ENCODE measurements around the gene AP2A2.
A peak's percentile ranks its signal among the peaks of the same experiment; 100 is the strongest.

Gene AP2A2

DNA sequence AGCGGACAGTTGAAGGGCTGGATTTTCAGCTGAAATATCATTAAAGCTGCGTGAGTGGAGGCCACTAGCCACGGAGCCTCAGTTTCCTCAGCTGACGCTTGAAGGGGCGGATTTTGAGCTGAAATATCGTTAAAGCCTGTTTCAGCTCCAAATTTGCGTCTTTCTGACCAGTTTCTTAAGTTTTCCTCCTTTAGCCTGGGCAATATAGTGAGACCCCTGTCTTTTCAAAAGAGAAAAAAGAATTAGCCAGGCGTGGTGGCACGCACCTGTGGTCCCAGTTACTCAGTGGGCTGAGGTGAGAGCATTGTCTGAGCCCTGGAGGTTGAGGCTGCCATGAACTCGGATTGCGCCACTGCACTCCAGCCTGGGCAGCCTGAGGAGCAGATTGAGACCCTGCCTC lies 3.7 kb downstream of the AP2A2 start:
- no peak overlapping the region for H3K27ac ChIP-seq (ENCODE audit: low read length)
- H3K27me3 ChIP-seq (ENCODE audit: insufficient read depth, low read length), result peaks cover 9% of the 10 kb centered on the region; the same call in 1 of the 2 replicates
- H3K4me3 ChIP-seq (ENCODE audit: low read length), result no peak overlapping the region
- peaks cover 15% of the 10 kb centered on the region for H3K4me1 ChIP-seq (ENCODE audit: insufficient read depth, low read length)
- no peaks in the 10 kb centered on the region for H3K9me3 ChIP-seq (ENCODE audit: insufficient read depth, low read depth, low read length)
- no peak overlapping the region for H3K9ac ChIP-seq (ENCODE audit: low read depth, low read length)
- H3K36me3 ChIP-seq (ENCODE audit: insufficient read depth, low read depth, low read length), result peaks cover 25% of the 10 kb centered on the region

DNA sequence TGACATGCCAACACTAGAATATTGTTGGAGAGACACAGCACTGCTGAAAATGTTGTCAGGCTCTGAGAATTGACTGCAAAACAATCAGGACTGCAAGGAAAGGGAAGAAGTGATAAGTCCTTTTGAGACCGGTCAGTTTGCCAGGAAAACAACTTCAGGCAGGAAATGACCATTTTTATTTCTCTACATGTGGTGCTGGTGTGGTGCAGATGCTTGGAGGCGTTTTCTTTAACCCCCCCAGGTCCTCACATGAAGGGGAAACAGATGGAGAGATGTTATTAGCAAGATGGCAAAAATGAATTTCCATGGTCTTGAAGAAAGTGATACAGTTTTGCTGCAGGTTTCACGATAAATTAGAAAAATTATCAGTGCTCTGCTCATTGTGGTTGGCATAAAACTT lies 5.7 kb downstream of the AP2A2 start:
- peaks cover 25% of the 10 kb centered on the region for H3K36me3 ChIP-seq (ENCODE audit: insufficient read depth, low read depth, low read length)
- H3K9ac ChIP-seq (ENCODE audit: low read depth, low read length), result no peak overlapping the region
- peaks cover 15% of the 10 kb centered on the region for H3K4me1 ChIP-seq (ENCODE audit: insufficient read depth, low read length)
- peaks cover 9% of the 10 kb centered on the region; the same call in 1 of the 2 replicates for H3K27me3 ChIP-seq (ENCODE audit: insufficient read depth, low read length)
- no peak overlapping the region for H3K4me3 ChIP-seq (ENCODE audit: low read length)
- no peak overlapping the region for H3K27ac ChIP-seq (ENCODE audit: low read length)
- H3K9me3 ChIP-seq (ENCODE audit: insufficient read depth, low read depth, low read length), result no peaks in the 10 kb centered on the region

DNA sequence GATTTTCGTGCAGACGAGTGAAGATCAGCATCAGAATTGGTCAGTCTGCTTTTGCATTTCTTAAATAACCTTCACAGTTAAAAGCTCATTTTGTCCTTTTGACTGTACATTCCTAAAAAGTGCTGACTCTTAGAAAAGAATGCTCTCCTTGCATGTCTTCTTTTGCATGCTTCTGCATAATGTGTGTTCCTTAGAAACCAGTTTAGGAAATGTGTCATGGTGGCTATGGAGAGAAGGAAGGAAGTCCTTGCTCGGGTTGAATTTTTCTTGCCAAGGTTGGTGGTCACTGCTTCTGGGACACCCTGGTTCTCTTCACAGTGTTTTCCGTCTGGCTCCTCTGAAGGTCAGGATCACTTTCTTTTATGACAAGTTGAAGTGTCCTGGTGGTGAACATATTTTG lies 6.8 kb downstream of the AP2A2 start:
- H3K27ac ChIP-seq (ENCODE audit: low read length), result no peak overlapping the region
- no peaks in the 10 kb centered on the region for H3K9me3 ChIP-seq (ENCODE audit: insufficient read depth, low read depth, low read length)
- H3K4me3 ChIP-seq (ENCODE audit: low read length), result no peak overlapping the region
- H3K27me3 ChIP-seq (ENCODE audit: insufficient read depth, low read length), result peaks cover 9% of the 10 kb centered on the region; the same call in 1 of the 2 replicates
- H3K4me1 ChIP-seq (ENCODE audit: insufficient read depth, low read length), result peaks cover 18% of the 10 kb centered on the region
- H3K36me3 ChIP-seq (ENCODE audit: insufficient read depth, low read depth, low read length), result peaks cover 21% of the 10 kb centered on the region
- H3K9ac ChIP-seq (ENCODE audit: low read depth, low read length), result no peak overlapping the region

DNA sequence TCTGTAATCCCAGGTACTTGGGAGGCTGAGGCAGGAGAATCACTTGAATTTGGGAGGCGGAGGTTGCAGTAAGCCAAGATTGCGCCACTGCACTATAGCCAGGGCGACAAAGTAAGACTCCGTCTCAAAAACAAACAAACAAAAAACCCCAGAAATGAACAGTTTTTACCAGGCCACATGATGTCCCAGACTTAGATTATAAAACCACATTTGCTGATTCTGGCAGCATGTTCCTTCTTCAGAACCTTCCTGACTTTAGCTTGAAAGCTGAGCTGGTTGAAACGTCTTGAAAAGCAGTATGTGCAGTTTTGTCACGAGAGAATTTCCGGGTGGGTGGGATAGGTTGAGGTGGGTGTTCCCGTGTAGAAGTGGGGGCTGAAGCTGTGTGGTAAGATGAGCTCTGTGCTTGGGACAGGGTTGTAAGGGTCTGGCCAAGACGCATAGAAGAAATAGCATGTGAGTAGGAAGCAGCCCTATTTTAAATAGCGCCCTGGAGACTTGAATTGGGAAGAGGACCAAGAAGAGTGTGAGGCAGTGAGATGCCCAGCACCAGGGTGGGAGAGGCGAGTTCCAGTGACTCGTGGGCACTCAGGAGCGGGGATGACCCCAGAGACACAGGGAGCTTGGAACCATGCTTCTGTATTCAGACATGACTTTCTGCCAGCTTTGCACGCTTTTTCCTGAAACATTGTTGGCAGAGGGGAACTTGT lies 7.6 kb downstream of the AP2A2 start:
- Histone ChIP-seq H3K27ac (ENCODE audit: low read length) (no peak overlapping the region), H3K9ac (ENCODE audit: low read depth, low read length) (no peak overlapping the region; the same call in 1 of the 2 replicates)

DNA sequence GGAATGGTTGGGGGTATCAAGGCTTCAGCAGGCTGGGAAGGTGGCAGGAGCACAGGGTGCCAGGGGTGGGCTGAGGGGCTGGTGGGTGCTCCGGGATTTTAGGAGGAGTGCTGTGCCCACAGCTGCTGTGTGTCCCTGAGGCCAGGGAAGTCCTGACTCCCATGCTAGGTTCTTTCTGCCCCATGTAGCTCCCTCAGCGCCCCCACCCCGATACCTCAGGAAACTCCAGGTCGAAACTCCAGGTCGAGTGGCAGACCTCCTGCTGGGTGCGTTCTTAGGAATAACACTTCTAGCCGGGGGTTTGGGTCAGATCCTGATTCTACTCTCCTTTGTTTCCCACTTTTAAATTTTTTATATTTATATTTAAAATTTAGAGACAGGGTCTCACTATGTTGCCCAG lies 8.3 kb downstream of the AP2A2 start:
- H3K9ac ChIP-seq (ENCODE audit: low read depth, low read length), result no peak overlapping the region; the same call in 1 of the 2 replicates

More for the DNA sequence above, 7.6 kb downstream of the AP2A2 start:
- H3K4me1 ChIP-seq (ENCODE audit: insufficient read depth, low read length), result peaks cover 26% of the 10 kb centered on the region
- no peaks in the 10 kb centered on the region for H3K9me3 ChIP-seq (ENCODE audit: insufficient read depth, low read depth, low read length)
- peaks cover 9% of the 10 kb centered on the region; the same call in 1 of the 2 replicates for H3K27me3 ChIP-seq (ENCODE audit: insufficient read depth, low read length)
- peak overlapping the region; percentile 2; the same call in 1 of the 2 replicates for H3K4me3 ChIP-seq (ENCODE audit: low read length)
- peaks cover 13% of the 10 kb centered on the region for H3K36me3 ChIP-seq (ENCODE audit: insufficient read depth, low read depth, low read length)

DNA sequence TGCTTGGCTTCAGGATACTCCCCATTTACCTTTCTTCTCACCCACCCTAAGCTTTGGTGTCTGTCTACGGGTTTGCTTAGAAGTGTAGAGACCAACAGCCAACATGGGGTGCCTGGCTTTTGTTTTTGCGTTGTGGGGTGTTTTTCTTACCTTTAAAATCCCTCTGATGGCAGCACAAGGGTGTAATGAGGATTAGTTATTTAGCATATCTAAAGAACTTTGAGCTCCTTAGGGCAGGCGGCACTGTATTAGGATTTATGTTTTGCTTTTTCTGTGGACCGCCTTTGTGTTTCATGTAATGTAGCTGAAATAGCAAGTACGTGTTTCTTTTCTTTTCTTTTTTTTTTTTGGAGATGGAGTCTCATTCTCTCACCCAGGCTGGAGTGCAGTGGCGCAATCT lies 8.9 kb downstream of the AP2A2 start:
- Histone ChIP-seq H3K27me3 (ENCODE audit: insufficient read depth, low read length) (peaks cover 9% of the 10 kb centered on the region; the same call in 1 of the 2 replicates), H3K4me1 (ENCODE audit: insufficient read depth, low read length) (peaks cover 26% of the 10 kb centered on the region), H3K9ac (ENCODE audit: low read depth, low read length) (0 out of 2 replicates have a peak overlapping the region, but pooled peaks have one; percentile 2), H3K9me3 (ENCODE audit: insufficient read depth, low read depth, low read length) (no peaks in the 10 kb centered on the region), H3K4me3 (ENCODE audit: low read length) (peak overlapping the region; percentile 46; the same call in 1 of the 2 replicates), H3K36me3 (ENCODE audit: insufficient read depth, low read depth, low read length) (peaks cover 3% of the 10 kb centered on the region; the same call in 1 of the 2 replicates), H3K27ac (ENCODE audit: low read length) (no peak overlapping the region)

More for the DNA sequence above, 8.3 kb downstream of the AP2A2 start:
- H3K4me1 ChIP-seq (ENCODE audit: insufficient read depth, low read length), result peaks cover 26% of the 10 kb centered on the region
- no peak overlapping the region for H3K27ac ChIP-seq (ENCODE audit: low read length)
- peaks cover 7% of the 10 kb centered on the region; the same call in 1 of the 2 replicates for H3K36me3 ChIP-seq (ENCODE audit: insufficient read depth, low read depth, low read length)
- peaks cover 9% of the 10 kb centered on the region; the same call in 1 of the 2 replicates for H3K27me3 ChIP-seq (ENCODE audit: insufficient read depth, low read length)
- H3K9me3 ChIP-seq (ENCODE audit: insufficient read depth, low read depth, low read length), result no peaks in the 10 kb centered on the region
- peak overlapping the region; percentile 2; the same call in 1 of the 2 replicates for H3K4me3 ChIP-seq (ENCODE audit: low read length)

DNA sequence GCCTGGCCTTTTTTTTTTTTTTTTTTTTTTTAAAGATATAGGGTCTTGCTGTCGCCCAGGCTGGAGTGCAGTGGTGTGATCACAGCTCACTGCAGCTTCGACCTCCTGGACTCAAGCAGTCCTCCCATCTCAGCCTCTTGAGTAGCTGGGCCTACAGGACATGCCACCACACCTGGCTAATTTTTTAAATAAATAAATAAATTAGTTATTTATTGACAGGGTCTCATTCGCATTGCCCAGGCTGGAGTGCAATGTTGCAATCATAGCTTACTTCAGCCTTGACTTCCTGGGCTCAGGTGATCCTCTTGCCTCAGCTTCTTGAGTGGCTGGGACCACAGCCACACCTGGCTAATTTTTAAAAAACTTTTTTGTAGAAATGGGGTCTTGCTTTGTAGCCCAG lies 10.5 kb downstream of the AP2A2 start:
- Histone ChIP-seq H3K9ac (ENCODE audit: low read depth, low read length) (no peak overlapping the region), H3K27me3 (ENCODE audit: insufficient read depth, low read length) (peaks cover 9% of the 10 kb centered on the region; the same call in 1 of the 2 replicates), H3K9me3 (ENCODE audit: insufficient read depth, low read depth, low read length) (no peaks in the 10 kb centered on the region), H3K36me3 (ENCODE audit: insufficient read depth, low read depth, low read length) (no peaks in the 10 kb centered on the region), H3K27ac (ENCODE audit: low read length) (no peak overlapping the region), H3K4me3 (ENCODE audit: low read length) (no peak overlapping the region), H3K4me1 (ENCODE audit: insufficient read depth, low read length) (peaks cover 37% of the 10 kb centered on the region)

DNA sequence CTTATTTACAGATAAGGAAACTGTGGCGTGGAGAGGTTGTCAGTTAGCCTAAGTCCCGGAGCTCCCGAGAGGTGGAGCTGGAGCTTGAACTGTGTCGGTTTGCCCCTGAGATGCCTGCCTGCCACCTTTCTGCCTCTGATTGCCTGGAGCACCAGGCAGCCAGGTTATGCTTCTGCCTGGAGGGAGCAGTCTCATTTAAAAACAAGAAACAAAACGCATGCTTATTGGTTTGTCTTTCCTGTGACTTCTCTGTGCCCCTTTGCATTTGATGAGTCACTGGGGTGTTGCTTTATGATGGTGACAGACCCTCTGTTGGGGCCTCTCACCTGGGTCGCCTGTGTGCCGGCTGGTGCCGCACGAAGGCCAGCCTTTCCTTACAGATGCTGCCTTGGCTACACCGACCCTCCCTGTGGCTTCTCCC lies 12.2 kb downstream of the AP2A2 start:
- peaks cover 39% of the 10 kb centered on the region for H3K4me1 ChIP-seq (ENCODE audit: insufficient read depth, low read length)
- no peaks in the 10 kb centered on the region for H3K36me3 ChIP-seq (ENCODE audit: insufficient read depth, low read depth, low read length)
- no peak overlapping the region for H3K27ac ChIP-seq (ENCODE audit: low read length)
- peak overlapping the region; percentile 22; the same call in 1 of the 2 replicates for H3K9ac ChIP-seq (ENCODE audit: low read depth, low read length)
- no peak overlapping the region for H3K4me3 ChIP-seq (ENCODE audit: low read length)
- no peaks in the 10 kb centered on the region for H3K9me3 ChIP-seq (ENCODE audit: insufficient read depth, low read depth, low read length)
- H3K27me3 ChIP-seq (ENCODE audit: insufficient read depth, low read length), result peaks cover 9% of the 10 kb centered on the region; the same call in 1 of the 2 replicates

DNA sequence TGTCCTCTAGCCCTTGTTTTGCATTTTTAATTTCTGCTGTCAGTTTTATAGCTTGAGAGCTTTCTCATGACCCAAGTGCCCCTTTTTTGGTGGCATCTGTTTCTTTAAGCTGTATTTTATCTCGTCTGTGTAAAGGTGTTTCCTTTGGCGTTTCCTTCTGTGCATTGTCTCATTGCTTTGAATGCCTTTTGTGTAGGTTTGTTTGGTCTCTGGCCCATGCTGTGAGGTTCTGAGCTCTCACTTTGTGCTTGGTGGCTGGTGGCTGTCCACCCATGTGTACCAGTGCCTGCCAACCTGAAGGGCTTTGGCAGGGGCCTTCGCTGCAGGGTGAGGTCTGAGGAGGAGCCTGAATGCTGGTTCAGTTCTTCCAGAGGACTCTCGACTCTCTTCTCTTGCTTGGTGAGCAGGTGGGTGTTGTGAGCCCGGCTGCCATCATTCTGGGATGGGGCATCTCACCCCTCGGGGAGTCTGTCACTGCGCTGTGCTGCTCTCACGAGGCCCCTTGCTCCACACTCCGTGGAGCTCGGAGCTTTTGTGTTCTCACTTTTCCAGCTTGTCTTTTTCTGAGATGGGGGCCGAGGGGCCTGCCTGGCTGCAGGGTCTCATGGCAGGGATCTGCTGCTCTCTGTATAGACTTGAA lies 14.9 kb downstream of the AP2A2 start:
- Histone ChIP-seq H3K4me3 (ENCODE audit: low read length) (no peak overlapping the region), H3K27ac (ENCODE audit: low read length) (no peak overlapping the region)

DNA sequence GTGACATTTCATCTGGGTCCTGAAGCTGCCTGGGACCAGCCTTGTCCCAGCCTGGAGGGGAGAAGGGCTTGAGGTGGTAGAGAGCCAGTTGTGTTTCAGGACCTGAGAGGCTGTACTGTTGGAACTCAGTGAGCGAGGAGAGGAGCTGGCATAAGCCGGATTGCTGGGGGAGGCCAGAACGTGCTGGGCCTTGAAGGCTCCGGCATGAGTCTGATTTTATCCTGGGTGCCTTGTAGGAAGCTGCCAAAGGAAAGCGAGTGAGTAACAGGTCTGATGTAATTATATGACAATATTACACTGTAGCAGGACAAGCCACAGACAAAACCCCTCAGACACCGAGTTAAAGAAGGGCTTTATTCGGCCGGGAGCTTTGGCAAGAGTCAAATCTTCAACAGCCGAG lies 17.2 kb downstream of the AP2A2 start:
- Histone ChIP-seq H3K4me3 (ENCODE audit: low read length) (no peak overlapping the region), H3K27ac (ENCODE audit: low read length) (peak overlapping the region; percentile 33), H3K9ac (ENCODE audit: low read depth, low read length) (peak overlapping the region; percentile 47; the same call in 1 of the 2 replicates), H3K36me3 (ENCODE audit: insufficient read depth, low read depth, low read length) (peaks cover 3% of the 10 kb centered on the region; the same call in 1 of the 2 replicates), H3K27me3 (ENCODE audit: insufficient read depth, low read length) (no peaks in the 10 kb centered on the region), H3K9me3 (ENCODE audit: insufficient read depth, low read depth, low read length) (no peaks in the 10 kb centered on the region), H3K4me1 (ENCODE audit: insufficient read depth, low read length) (peaks cover 50% of the 10 kb centered on the region)

More for the DNA sequence above, 14.9 kb downstream of the AP2A2 start:
- no peak overlapping the region for H3K9ac ChIP-seq (ENCODE audit: low read depth, low read length)
- no peaks in the 10 kb centered on the region for H3K9me3 ChIP-seq (ENCODE audit: insufficient read depth, low read depth, low read length)
- no peaks in the 10 kb centered on the region for H3K27me3 ChIP-seq (ENCODE audit: insufficient read depth, low read length)
- H3K4me1 ChIP-seq (ENCODE audit: insufficient read depth, low read length), result peaks cover 49% of the 10 kb centered on the region
- H3K36me3 ChIP-seq (ENCODE audit: insufficient read depth, low read depth, low read length), result no peaks in the 10 kb centered on the region

DNA sequence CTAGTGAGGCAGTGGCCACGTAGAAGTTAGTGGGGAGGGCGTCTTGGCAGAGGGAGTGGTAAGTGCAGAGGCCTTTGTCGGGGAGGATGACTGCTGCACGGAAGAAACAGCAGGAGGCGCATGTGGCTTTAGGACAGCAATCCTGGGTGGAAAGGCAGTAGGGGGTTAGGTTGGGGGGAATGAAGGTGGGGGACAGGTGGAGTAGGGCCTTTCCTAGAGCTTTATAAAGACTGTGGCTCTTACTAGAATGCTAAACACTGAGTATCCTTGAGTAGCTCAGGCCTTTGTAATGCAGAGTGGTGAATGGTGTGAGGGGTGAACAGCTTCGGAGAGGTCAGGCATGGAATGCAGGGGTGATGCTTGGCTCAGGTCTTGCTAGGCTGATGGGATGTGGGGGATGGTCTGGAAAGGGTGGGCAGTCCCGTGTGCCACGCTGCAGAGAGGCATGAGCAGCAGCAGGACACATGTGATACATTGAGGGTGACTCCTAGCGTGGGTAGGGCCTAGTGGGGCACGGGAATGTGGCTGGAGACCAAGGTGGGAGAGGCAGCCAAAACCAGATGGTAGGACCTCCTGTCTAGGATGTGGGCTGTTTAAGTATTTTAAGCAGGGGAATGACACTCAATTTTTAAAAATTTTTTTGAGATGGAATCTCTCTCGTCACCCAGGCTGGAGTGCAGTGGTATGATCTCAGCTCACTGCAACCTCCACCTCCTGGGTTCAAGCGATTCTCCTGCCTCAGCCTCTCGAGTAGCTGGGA lies 19.2 kb downstream of the AP2A2 start:
- H3K9me3 ChIP-seq (ENCODE audit: insufficient read depth, low read depth, low read length), result no peaks in the 10 kb centered on the region

More for the DNA sequence above, 19.2 kb downstream of the AP2A2 start:
- H3K27ac ChIP-seq (ENCODE audit: low read length), result peak overlapping the region; percentile 84
- H3K36me3 ChIP-seq (ENCODE audit: insufficient read depth, low read depth, low read length), result peaks cover 8% of the 10 kb centered on the region; the same call in 1 of the 2 replicates
- peak overlapping the region; percentile 67; the same call in 1 of the 2 replicates for H3K9ac ChIP-seq (ENCODE audit: low read depth, low read length)
- no peaks in the 10 kb centered on the region for H3K27me3 ChIP-seq (ENCODE audit: insufficient read depth, low read length)
- peaks cover 47% of the 10 kb centered on the region for H3K4me1 ChIP-seq (ENCODE audit: insufficient read depth, low read length)
- peak overlapping the region; percentile 44; the same call in 1 of the 2 replicates for H3K4me3 ChIP-seq (ENCODE audit: low read length)

Measured in iPS-20b (cell line).